Left lung (tissue), 10 donors: Measurements from ENCODE around the gene RNF186. TPM values are rescaled to one million over a fixed set of nuclear protein-coding genes. Genes with fewer than 3 reads are reported as not detected.

Source experiments
- ATAC-seq: fragments of 200-7000 bp; cut with Tn5 transposase; one replicate; pipeline ENCODE4 v1.9.1; 2020; ENCODE audit warnings: moderate library complexity
- DNase-seq, 4 donors: peaks; one replicate each; pipeline ENCODE4 v3.0.0-alpha.2; 2013 to 2020
- H3K27ac ChIP-seq, 2 donors: fragments of 200-600 bp; sonication (generic) in 1 of 2; one replicate each; pipeline versions ENCODE4 v1.5.0 to v1.8.0; 2020 to 2021
- H3K27me3 ChIP-seq, 2 donors: fragments of 200-600 bp; sonication (generic) in 1 of 2; one replicate each; pipeline versions ENCODE4 v1.5.0 to v1.8.0; 2020 to 2021
- H3K36me3 ChIP-seq, 2 donors: fragments of 200-600 bp; sonication (generic) in 1 of 2; one replicate each; pipeline versions ENCODE4 v1.5.0 to v1.8.0; 2020 to 2021
- H3K4me1 ChIP-seq, 2 donors: fragments of 200-600 bp; one replicate each; pipeline ENCODE4 v1.8.0; 2021
- H3K4me3 ChIP-seq, 2 donors: fragments of 200-600 bp; sonication (generic) in 1 of 2; one replicate each; pipeline versions ENCODE4 v1.5.0 to v1.8.0; 2020 to 2021; ENCODE audit warnings: mild to moderate bottlenecking in 1 of 2
- H3K9me3 ChIP-seq, 2 donors: fragments of 200-600 bp; sonication (generic) in 1 of 2; one replicate each; pipeline versions ENCODE4 v1.5.0 to v1.8.0; 2020 to 2021
- intact Hi-C, 2 donors: fragments of 100-400 bp; cut with DNase I; formaldehyde crosslinking; loops; one replicate each; pipeline versions ENCODE4 v1.11.2 to v1.14.2; 2022
- polyA plus RNA-seq, 6 donors: library from polyadenylated mRNA; unstranded; fragments of 120-200 nt; gene quantifications; one replicate each; pipeline ENCODE4 v1.2.1, GENCODE V29; 2013; ENCODE audit not compliant: insufficient read length in 6 of 6
- total RNA-seq, 2 donors: library from RNA; stranded (reverse); fragmentation: NEBNext Ultra II Directional; extraction: Animal tissue kit (Norgen Biotek cat#: 25700); gene quantifications; one replicate each; pipeline ENCODE4 v1.2.1, GENCODE V29; 2021
- TF ChIP-seq, protein P1 (sequence below), 2 donors: fragments of 200-600 bp; sonication (generic) in 1 of 2; IDR thresholded peaks; one replicate each; pipeline versions ENCODE4 v1.5.0 to v1.8.0; 2021; ENCODE audit warnings: antibody characterized with exemption in 2 of 2
- donor health status: DM: no; HTN: yes; CAD: no.
- donor health status: DM: no; HTN: no; CAD: no.

Gene RNF186
- total and polyA plus RNA-seq, 8 donors: 0.12 TPM; not detected in 7

DNA sequence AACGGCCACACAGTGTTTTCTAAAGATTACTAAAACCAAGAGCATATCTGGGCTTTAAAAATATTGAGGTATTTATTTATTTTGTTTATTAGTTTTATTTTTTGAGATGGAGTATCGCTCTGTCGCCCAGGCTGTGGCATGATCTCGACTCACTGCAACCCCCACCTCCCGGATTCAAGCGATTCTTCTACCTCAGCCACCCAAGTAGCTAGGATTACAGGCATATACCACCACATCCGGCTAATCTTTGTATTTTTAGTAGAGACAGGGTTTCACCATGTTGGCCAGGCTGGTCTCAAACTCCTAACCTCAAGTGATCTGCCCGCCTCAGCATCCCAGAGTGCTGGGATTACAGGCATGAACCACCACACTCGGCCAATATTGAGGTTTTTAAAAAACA lies 39.3 kb downstream of the RNF186 start:
- TF ChIP-seq, protein P1, sequence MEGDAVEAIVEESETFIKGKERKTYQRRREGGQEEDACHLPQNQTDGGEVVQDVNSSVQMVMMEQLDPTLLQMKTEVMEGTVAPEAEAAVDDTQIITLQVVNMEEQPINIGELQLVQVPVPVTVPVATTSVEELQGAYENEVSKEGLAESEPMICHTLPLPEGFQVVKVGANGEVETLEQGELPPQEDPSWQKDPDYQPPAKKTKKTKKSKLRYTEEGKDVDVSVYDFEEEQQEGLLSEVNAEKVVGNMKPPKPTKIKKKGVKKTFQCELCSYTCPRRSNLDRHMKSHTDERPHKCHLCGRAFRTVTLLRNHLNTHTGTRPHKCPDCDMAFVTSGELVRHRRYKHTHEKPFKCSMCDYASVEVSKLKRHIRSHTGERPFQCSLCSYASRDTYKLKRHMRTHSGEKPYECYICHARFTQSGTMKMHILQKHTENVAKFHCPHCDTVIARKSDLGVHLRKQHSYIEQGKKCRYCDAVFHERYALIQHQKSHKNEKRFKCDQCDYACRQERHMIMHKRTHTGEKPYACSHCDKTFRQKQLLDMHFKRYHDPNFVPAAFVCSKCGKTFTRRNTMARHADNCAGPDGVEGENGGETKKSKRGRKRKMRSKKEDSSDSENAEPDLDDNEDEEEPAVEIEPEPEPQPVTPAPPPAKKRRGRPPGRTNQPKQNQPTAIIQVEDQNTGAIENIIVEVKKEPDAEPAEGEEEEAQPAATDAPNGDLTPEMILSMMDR (IDR thresholded peaks at IDR 0.05): no peak
- no peak overlapping the region for H3K4me3 ChIP-seq
- H3K27me3 ChIP-seq: no peaks in the 10 kb centered on the region
- H3K4me1 ChIP-seq: no peaks in the 10 kb centered on the region
- no peaks in the 10 kb centered on the region for H3K9me3 ChIP-seq
- peaks cover 0 to 76% of the 10 kb centered on the region in 2 donors for H3K36me3 ChIP-seq
- H3K27ac ChIP-seq: no peak overlapping the region
- ATAC-seq (no peak), DNase-seq (no peak)
- intact Hi-C loops: no loop called here

DNA sequence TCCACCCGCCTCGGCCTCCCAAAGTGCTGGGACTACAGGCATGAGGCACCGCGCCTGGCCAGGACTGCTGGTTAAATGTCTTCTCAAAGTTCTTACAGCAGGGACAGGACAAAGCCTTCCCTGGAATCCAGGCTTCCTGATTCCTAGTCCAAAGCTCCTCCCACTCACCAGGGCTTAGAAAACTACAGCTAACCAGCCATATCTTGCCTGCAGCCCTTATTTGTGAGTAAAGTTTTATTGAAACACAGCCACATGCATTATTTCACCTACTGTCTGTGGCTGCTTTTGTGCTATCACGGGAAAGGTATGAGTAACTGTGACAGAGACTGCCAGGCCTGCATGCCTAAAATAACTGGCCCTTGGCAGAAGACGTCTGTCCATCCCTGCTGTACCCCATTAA lies 39.8 kb downstream of the RNF186 start:
- H3K9me3 ChIP-seq: no peaks in the 10 kb centered on the region
- no peak for DNase-seq
- no peak for ATAC-seq
- intact Hi-C loops: no loop called here
- H3K4me1 ChIP-seq: no peaks in the 10 kb centered on the region
- H3K27ac ChIP-seq: no peak overlapping the region
- H3K36me3 ChIP-seq: peaks cover 0 to 77% of the 10 kb centered on the region in 2 donors
- no peaks in the 10 kb centered on the region for H3K27me3 ChIP-seq
- no peak overlapping the region for H3K4me3 ChIP-seq
- TF ChIP-seq, protein P1 (IDR thresholded peaks at IDR 0.05): no peak

DNA sequence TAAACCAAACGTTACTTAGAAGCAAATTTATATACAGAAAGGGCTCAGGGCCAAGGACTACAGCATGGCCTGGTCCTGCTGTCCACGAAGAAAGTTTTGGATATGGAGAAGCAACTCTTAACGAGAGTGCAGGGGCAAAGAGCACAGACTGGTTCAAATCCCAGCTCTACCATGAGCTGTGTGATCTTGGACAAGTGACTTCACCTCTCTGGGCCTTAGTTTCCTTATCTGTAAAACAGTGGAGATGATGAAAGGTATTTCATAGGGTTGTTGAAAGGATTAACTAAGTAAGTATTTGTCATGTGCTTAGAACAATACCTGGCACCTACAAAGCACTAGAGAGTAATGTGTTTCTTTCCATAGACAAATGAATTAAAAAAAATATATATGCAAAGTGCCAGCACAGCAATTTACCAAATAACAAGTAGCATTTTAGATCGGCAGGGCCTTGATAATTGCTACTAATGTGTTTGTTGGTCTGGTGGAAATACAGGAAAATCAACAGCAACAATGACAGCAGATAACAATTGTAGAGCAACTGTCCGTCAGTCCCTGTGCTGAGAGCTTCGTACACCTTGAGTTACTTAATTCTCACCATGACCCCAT lies 40.8 kb downstream of the RNF186 start:
- ATAC-seq (no peak), DNase-seq (no peak)
- no peaks in the 10 kb centered on the region for H3K27me3 ChIP-seq
- H3K9me3 ChIP-seq: no peaks in the 10 kb centered on the region
- H3K4me1 ChIP-seq: no peaks in the 10 kb centered on the region
- TF ChIP-seq, protein P1 (IDR thresholded peaks at IDR 0.05): no peak
- peaks cover 0 to 76% of the 10 kb centered on the region in 2 donors for H3K36me3 ChIP-seq
- H3K27ac ChIP-seq: no peak overlapping the region
- intact Hi-C loops: no loop called here
- H3K4me3 ChIP-seq: no peak overlapping the region

DNA sequence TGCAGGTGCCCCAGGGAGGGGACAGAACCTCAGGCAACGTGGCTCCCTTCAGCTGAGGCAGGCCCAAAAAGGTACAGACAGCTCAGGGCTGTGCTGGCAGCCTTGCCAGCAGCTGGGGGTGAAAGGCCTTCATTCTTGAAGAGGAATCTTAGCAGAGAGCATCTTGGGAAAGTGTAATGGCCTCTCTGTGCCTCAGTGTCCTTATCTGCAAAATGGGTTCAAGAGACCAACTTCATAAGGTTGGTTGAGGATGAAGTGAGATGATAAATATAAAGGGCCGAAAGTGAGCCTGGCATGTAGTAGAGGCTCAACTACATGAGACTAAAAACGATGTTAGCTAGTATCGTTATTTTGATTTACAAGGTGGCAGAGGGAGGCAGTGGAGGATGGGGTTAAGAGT lies 41.6 kb downstream of the RNF186 start:
- Histone ChIP-seq H3K36me3 (peaks cover 0 to 73% of the 10 kb centered on the region in 2 donors), H3K27ac (no peak overlapping the region), H3K27me3 (no peaks in the 10 kb centered on the region), H3K4me1 (no peaks in the 10 kb centered on the region), H3K9me3 (no peaks in the 10 kb centered on the region), H3K4me3 (no peak overlapping the region)
- no peak for ATAC-seq
- DNase-seq: no peak
- TF ChIP-seq, protein P1 (IDR thresholded peaks at IDR 0.05): no peak
- intact Hi-C loops: no loop called here

DNA sequence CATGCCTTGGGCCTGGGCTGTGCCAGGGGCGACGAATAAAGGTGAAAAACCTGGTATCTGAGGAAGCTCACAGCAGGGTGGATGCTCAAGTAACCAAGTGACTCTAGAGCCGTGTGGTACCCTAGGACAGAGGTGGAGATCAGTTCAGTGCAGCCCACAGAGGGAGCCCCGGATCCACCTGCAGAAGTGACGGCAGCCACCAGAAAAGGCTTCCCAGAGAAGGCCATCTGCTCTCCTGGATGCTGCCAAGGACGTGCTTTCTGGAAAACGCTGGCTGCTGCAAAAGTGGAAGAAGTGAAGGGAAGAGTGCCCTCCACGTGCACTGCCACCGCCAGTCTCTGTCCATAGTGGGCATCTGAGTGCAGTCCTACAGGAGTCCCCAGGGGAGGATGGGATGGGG lies 43.0 kb downstream of the RNF186 start:
- H3K27ac ChIP-seq: no peak overlapping the region
- no peak overlapping the region for H3K4me3 ChIP-seq
- H3K36me3 ChIP-seq: peaks cover 0 to 63% of the 10 kb centered on the region in 2 donors
- TF ChIP-seq, protein P1 (IDR thresholded peaks at IDR 0.05): no peak
- intact Hi-C loops: no loop called here
- H3K27me3 ChIP-seq: no peaks in the 10 kb centered on the region
- H3K4me1 ChIP-seq: no peaks in the 10 kb centered on the region
- no peak for DNase-seq
- no peaks in the 10 kb centered on the region for H3K9me3 ChIP-seq
- ATAC-seq: no peak
